ENCODE measurements around the gene COL7A1.

COL7A1 gene

GRCh38 chr3:48546203-48546829, 48.8 kb downstream of the COL7A1 start:
- H3K4me1 ChIP-seq (ENCODE audit: insufficient read depth, poor library complexity, severe bottlenecking) = no peaks in the 10 kb centered on the region
- DNase-seq (ENCODE audit: low spot score) (peak; percentile 19), ATAC-seq (ENCODE audit: low read depth) (no peak)
- H3K27me3 ChIP-seq (ENCODE audit: insufficient read depth, poor library complexity, severe bottlenecking) = no peaks in the 10 kb centered on the region
- peaks cover 63% of the 10 kb centered on the region for H3K36me3 ChIP-seq (ENCODE audit: low read depth)
- no peaks in the 10 kb centered on the region for H3K9me3 ChIP-seq (ENCODE audit: severe bottlenecking)
- TF ChIP-seq CTCF (IDR thresholded peaks at IDR 0.05; ENCODE audit: poor library complexity, severe bottlenecking) = no peak
- H3K27ac ChIP-seq (ENCODE audit: poor library complexity, severe bottlenecking) = no peak overlapping the region
- no peak overlapping the region for H3K4me3 ChIP-seq (ENCODE audit: severe bottlenecking)

- DNase-seq (ENCODE audit: low spot score) = peak; percentile 13
- H3K9me3 ChIP-seq (ENCODE audit: severe bottlenecking) = no peaks in the 10 kb centered on the region
Measured at GRCh38 chr3:48544141-48544540, 51.0 kb downstream of the COL7A1 start.

GRCh38 chr3:48543271-48543866, 51.8 kb downstream of the COL7A1 start:
- Histone ChIP-seq H3K27me3 (ENCODE audit: insufficient read depth, poor library complexity, severe bottlenecking) (no peaks in the 10 kb centered on the region), H3K4me1 (ENCODE audit: insufficient read depth, poor library complexity, severe bottlenecking) (no peaks in the 10 kb centered on the region), H3K9me3 (ENCODE audit: severe bottlenecking) (no peaks in the 10 kb centered on the region), H3K36me3 (ENCODE audit: low read depth) (peaks cover 67% of the 10 kb centered on the region), H3K4me3 (ENCODE audit: severe bottlenecking) (no peak overlapping the region), H3K27ac (ENCODE audit: poor library complexity, severe bottlenecking) (no peak overlapping the region)
- TF ChIP-seq CTCF (IDR thresholded peaks at IDR 0.05; ENCODE audit: poor library complexity, severe bottlenecking) = no peak
- DNase-seq (ENCODE audit: low spot score) (peak; percentile 43), ATAC-seq (ENCODE audit: low read depth) (peak; percentile 44; the same call in 2 of the 3 replicates)

More at GRCh38 chr3:48544141-48544540, 51.0 kb downstream of the COL7A1 start:
- no peaks in the 10 kb centered on the region for H3K4me1 ChIP-seq (ENCODE audit: insufficient read depth, poor library complexity, severe bottlenecking)
- TF ChIP-seq CTCF (IDR thresholded peaks at IDR 0.05; ENCODE audit: poor library complexity, severe bottlenecking) = no peak
- no peak overlapping the region for H3K27ac ChIP-seq (ENCODE audit: poor library complexity, severe bottlenecking)
- H3K36me3 ChIP-seq (ENCODE audit: low read depth) = peaks cover 67% of the 10 kb centered on the region
- ATAC-seq (ENCODE audit: low read depth) = no peak
- H3K27me3 ChIP-seq (ENCODE audit: insufficient read depth, poor library complexity, severe bottlenecking) = no peaks in the 10 kb centered on the region
- H3K4me3 ChIP-seq (ENCODE audit: severe bottlenecking) = no peak overlapping the region

GRCh38 chr3:48538451-48538850, 56.7 kb downstream of the COL7A1 start:
- DNase-seq (ENCODE audit: low spot score) (no peak), ATAC-seq (ENCODE audit: low read depth) (no peak)
- TF ChIP-seq CTCF (IDR thresholded peaks at IDR 0.05; ENCODE audit: poor library complexity, severe bottlenecking) = no peak
- Histone ChIP-seq H3K27me3 (ENCODE audit: insufficient read depth, poor library complexity, severe bottlenecking) (no peaks in the 10 kb centered on the region), H3K9me3 (ENCODE audit: severe bottlenecking) (no peaks in the 10 kb centered on the region), H3K4me1 (ENCODE audit: insufficient read depth, poor library complexity, severe bottlenecking) (peaks cover 6% of the 10 kb centered on the region), H3K36me3 (ENCODE audit: low read depth) (peaks cover 63% of the 10 kb centered on the region), H3K27ac (ENCODE audit: poor library complexity, severe bottlenecking) (no peak overlapping the region), H3K4me3 (ENCODE audit: severe bottlenecking) (no peak overlapping the region)

- H3K27me3 ChIP-seq (ENCODE audit: insufficient read depth, poor library complexity, severe bottlenecking) = no peaks in the 10 kb centered on the region
- no peaks in the 10 kb centered on the region for H3K9me3 ChIP-seq (ENCODE audit: severe bottlenecking)
- H3K36me3 ChIP-seq (ENCODE audit: low read depth) = peaks cover 75% of the 10 kb centered on the region
- no peak for DNase-seq (ENCODE audit: low spot score)
- TF ChIP-seq CTCF (IDR thresholded peaks at IDR 0.05; ENCODE audit: poor library complexity, severe bottlenecking) = no peak
- H3K4me3 ChIP-seq (ENCODE audit: severe bottlenecking) = no peak overlapping the region
- peaks cover 6% of the 10 kb centered on the region for H3K4me1 ChIP-seq (ENCODE audit: insufficient read depth, poor library complexity, severe bottlenecking)
- peak overlapping the region; percentile 48 for H3K27ac ChIP-seq (ENCODE audit: poor library complexity, severe bottlenecking)
- no peak for ATAC-seq (ENCODE audit: low read depth)
Measured at GRCh38 chr3:48536785-48537184, 58.3 kb downstream of the COL7A1 start.
